ENCODE measurements around the gene GALNT15.

- no peak for TF ChIP-seq YY1 (IDR thresholded peaks at IDR 0.05; ENCODE audit: insufficient read depth, insufficient read length)
- no peak for TF ChIP-seq SUZ12 (IDR thresholded peaks at IDR 0.05; ENCODE audit: extremely low read depth, insufficient read depth, insufficient read length)
- TF ChIP-seq ZNF274 (IDR thresholded peaks at IDR 0.05; ENCODE audit: low read depth, low read length), result no peak
Observed at GRCh38 chr3:16148213-16148612, 26.3 kb upstream of the GALNT15 start.

Measured in NT2/D1 (cell line).